Amniotic epithelial cell (primary cell): ENCODE measurements around the gene GTF2IRD1.
"Not testable (repeated sequence)": the region's sequence is repeated elsewhere in the genome, so short reads cannot be mapped to it uniquely, and the experiment has no call there.

ENCODE experiments used
- DNase-seq: peaks from one replicate; pipeline ENCODE4 v3.0.0-alpha.2; 2010; ENCODE audit warnings: low read depth

The GTF2IRD1 gene, protein sequence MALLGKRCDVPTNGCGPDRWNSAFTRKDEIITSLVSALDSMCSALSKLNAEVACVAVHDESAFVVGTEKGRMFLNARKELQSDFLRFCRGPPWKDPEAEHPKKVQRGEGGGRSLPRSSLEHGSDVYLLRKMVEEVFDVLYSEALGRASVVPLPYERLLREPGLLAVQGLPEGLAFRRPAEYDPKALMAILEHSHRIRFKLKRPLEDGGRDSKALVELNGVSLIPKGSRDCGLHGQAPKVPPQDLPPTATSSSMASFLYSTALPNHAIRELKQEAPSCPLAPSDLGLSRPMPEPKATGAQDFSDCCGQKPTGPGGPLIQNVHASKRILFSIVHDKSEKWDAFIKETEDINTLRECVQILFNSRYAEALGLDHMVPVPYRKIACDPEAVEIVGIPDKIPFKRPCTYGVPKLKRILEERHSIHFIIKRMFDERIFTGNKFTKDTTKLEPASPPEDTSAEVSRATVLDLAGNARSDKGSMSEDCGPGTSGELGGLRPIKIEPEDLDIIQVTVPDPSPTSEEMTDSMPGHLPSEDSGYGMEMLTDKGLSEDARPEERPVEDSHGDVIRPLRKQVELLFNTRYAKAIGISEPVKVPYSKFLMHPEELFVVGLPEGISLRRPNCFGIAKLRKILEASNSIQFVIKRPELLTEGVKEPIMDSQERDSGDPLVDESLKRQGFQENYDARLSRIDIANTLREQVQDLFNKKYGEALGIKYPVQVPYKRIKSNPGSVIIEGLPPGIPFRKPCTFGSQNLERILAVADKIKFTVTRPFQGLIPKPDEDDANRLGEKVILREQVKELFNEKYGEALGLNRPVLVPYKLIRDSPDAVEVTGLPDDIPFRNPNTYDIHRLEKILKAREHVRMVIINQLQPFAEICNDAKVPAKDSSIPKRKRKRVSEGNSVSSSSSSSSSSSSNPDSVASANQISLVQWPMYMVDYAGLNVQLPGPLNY

DNA sequence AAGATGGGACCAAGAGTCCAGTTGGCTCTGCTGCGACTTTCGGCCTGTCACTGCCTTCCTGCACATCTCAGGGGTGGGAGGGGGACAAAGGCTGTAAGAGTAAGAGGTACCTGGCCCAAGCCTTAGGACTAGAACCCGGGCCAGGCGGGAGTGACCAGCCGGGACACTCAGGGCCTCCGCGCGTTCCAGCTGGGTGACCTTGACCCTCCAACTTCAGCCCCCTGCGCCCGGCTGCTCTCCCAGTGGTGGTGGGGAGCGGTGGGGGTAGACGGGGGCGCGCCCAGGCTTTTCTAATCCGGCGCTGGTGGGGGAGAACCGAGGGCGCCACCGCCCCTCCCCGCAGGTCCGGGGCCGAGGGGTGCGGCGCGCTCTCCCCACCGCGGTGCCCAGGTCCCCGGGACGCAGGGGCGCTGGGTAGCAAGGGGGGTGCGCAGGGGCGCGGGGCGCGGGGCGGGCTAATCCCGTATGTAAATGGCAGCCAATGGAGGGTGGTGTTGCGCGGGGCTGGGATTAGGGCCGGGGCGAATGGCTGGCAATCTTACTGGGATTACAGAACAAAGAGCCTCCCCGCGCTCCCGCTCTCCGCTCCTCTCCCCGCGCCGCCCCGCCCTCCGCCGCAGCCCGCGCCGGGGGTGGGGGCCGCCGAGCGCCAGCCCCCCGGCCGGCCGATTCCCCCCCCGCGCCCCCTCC is at the start of gene GTF2IRD1:
TSS of gene GTF2IRD1 (plus strand) at position 585 of the 690 bp plus-strand sequence. CDS start 54,175 bp downstream, outside the sequence.
- peak; percentile 84 for DNase-seq

DNA sequence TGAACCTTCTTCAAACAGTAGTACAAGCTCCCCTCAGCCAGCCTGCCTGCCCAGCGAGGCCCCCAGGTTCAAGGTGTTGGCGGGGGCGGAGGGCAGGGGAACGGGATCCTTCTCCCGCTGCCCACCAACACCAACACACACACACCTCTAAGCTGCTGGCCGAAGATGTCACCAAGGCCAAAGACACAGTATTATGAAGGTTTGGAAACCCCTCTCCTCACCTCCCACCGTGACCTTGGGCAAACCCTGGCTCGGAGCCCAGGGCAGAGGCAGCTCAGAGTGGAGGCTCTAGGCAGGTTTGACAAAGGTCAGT is 49.4 kb upstream of the GTF2IRD1 start:
- DNase-seq, result no peak

DNA sequence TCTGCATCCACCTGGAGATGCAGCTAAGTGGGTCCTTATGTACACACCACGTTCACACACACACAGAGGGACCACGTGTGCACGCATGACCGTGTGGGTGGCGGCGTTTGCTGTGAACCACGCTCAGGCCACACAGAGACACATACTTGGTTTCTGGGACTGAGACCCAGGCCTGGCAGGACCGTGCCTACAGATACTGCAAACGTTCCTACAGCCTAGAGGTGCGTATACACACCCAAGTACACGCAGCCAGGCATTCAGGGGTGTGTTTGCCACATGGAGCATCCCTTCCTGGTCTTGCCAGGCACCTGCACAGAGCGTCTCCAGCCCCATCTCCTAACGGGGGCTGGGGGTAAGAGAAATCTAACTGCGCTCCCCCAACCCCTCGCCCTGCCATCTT is 49.0 kb upstream of the GTF2IRD1 start:
- DNase-seq, result no peak

DNA sequence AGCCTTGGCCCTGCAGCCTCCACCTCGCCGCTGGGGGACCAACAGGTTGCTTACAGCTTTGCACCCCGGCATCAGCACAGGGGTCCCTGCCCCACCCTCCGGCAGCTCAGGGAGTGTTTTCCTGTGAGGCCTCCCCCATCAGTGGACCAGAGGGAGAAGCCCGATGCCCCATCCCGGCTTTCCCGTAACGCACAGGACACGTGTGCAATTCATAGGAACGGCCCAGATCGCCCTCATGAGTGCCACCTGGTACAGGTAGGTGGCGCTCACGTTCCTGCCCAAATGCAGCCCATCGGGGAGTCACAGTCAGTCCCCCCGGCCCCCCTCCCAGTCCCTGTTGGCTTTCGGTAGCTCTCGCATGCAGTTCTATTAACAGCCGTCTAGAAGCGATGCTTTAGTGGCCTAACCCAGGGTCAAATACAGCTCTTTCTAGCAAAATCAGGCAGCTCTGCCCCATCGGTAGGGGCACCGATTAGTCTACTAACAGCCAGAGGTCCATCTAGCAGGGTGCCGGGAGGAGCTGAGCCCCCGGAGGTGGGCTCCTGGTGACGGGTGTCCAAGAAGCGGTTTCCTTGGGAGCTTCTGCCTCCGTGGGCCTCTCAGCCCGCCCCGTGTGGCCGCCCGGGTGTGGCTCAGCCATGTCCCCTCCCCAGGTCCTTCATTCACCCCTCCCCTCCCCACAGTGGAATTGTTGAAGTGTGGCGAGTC is 48.4 kb upstream of the GTF2IRD1 start:
- DNase-seq, result no peak

DNA sequence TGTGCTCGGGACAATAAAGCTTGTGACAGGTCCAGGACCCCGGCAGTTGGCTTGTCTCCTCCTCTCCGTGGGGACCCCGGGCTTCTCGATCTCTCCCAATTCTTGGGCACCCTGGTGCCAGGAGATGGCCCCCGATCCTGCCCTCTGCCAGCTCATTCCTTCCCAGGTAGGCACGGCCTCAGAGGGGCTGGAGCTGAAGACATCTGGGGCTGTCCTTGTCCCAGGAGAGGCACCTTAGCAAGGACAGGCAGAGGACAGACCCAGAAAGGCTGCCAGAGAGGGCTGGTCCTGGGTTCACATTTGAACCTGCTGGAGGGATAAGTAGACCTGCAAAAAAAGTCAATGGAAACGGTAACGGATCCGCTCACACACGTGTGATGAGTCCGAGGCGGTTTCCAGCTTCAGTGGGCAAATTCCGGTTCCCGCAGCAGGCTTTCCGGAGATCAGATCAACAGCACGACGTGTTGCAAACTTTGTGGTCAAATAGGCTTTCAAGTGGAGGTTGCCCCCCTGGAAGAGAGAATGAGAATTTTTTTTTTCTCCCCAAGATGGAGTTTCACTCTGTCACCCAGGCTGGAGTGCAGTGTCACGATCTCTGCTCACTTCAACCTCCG is 47.7 kb upstream of the GTF2IRD1 start:
- DNase-seq, result no peak

DNA sequence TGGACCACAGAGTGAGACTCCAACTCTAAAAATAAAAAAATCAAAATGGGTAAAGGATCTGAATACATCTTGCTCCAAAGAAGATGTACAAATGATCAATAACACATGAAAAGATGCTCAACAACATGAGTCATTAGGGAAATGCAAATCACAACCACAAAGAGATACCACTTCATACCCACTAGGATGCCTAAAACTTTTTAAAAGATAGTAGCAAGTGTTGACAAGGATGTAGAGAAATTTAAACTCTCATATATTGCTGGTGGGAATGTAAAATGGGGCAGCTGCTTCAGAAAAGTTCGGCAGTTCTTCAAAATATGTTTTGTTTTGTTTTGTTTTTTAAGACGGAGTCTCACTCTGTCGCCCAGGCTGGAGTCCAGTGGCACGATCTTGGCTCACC is 45.7 kb upstream of the GTF2IRD1 start:
- no peak for DNase-seq

DNA sequence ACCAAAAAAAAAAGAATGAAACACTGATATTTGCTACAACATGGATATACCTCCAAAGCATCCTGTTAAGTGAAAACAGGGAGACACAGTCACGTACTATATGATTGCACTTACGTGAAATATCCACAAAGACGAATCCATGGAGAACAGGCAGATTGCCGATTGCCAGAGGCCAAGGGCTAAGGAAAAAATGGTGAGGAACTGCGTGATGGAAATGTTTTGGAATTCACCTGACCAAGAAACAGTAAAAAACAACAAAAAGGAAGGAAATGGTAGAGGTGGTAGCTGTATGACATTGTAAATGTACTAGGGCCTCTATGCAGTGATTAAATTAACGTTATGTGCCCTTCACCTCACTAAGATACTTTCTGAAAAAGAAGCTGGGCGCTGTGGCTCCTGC is 44.1 kb upstream of the GTF2IRD1 start:
- DNase-seq, result no peak

DNA sequence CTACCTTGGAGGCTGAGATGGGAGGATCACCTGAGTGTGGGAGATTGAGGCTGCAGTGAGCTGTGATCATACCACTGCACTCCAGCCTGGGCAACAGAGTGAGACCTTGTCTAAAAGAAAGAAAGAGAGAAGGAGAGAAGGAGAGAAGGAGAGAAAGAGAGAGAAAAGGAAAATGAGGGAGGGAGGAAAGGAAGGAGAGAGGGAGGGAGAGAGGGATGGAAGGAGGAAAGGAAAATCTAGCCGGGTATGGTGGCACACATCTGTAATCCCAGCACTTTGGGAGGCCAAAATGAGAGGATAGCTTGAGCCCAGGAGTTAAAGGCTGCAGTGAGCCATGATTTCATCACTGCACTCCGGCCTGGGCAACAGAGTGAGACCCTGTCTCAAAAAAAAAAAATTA is 42.9 kb upstream of the GTF2IRD1 start:
- no peak for DNase-seq

DNA sequence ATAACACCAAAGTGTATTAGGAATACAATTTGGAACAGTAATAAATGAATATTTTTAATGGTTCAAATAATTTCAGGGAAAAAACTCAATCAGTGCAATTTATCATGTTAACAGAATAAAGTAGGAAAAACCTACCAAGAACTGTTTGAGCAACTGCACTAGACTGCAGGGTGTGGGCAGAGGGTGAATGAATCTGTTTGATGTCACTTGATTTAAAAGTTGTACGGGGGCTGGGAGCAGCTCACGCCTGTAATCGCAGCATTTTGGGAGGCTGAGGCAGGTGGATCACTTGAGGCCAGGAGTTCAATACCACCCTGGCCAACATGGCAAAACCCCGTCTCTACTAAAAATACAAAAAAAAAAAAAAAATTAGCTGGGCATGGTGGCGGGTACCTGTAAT is 42.1 kb upstream of the GTF2IRD1 start:
- DNase-seq, result not testable (repeated sequence)

DNA sequence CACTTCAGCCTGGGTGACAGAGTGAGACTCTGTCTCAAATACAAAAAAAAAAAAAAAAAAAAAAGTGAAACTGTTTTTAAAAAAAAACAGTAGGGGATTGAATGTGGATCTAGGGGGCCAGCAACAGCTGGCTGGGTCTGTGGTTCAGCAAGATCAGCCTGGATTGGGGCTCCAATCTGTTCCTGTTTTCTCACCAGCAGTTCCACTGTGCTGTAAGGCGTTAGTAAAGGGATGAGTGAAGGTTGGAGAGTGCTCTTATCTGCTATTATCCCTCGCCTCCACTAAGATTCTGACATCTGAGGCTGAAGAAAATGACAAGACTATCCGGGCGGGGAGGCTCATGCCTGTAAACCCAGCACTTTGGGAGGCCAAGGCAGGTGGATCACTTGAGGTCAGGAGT is 41.6 kb upstream of the GTF2IRD1 start:
- no peak for DNase-seq

DNA sequence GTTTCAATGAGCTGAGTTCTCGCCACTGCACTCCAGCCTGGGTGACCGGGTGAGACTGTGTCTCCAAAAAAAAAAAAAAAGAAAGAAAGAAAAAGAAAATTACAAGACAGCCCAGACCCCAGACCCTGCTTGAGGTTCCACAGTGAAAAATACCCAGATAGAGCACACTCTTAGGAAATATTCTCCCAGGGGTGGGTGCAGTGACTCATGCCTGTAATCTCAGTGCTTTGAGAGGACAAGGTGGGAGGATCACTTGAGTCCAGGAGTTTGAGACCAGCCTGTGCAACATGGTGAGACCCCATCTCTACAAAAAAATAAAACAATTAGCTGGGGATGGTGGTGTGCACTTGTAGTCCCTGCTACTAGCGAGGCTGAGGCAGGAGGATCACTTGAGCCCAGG is 41.1 kb upstream of the GTF2IRD1 start:
- DNase-seq, result peak; percentile 64

DNA sequence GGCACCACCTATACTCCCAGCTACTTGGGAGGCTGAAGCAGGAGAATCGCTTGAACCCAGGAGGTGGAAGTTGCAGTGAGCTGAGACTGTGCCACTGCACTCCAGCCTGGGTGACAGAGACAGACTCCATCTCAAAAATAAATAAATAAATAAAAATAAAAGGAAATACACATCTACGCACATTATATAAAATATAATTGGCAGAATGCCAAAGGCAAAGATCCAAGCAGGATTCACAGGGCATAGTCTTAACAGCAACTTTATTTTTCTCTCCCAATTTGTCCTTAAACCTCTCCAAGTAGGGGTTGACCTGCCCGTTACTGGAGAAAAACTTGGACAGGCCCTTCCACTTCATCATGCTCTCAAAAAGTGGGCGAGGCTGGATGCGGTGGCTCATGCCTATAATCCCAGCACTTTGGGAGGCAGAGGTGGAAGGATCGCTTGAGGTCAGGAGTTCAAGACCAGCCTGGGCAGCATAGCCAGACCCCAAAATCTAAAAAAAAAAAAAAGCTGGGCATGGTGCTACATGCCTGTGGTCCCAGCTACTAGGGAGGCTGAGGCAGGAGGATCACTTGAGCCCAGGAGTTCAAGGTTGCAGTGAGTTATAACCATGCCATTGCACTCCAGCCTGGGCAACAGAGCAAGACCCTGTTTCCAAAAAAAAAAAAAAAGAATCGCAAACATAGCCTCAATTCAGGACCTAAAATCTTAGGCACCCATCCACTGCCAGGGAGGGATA is 38.9 kb upstream of the GTF2IRD1 start:
- DNase-seq, result not testable (repeated sequence)

DNA sequence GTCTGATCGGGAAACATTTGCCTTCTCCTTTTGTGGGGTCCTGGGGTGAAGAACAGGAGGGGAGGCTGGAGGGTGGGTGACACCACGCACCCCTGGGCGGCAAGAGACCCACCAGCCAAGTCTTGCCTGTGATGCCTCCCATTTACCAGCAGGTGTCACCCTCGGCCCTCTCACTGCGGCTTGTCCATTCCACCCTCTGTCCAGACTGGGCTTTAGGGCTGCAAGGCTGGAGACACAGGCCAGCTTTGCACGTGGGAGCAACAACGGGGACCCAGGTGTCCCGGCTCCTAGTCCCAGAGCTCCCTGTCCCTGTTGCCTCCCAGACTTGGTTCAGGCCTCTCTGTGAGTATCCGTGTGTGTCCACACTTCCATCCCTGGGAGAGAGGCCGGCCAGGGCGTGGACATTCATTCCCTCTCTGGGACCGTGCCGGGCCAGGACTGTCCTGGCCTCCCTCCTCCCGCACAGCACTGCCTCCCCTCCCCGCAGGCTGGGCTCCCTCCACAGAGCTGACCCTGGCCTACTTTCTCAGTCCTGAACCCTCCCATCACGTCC is 36.2 kb upstream of the GTF2IRD1 start:
- peak; percentile 47 for DNase-seq

DNA sequence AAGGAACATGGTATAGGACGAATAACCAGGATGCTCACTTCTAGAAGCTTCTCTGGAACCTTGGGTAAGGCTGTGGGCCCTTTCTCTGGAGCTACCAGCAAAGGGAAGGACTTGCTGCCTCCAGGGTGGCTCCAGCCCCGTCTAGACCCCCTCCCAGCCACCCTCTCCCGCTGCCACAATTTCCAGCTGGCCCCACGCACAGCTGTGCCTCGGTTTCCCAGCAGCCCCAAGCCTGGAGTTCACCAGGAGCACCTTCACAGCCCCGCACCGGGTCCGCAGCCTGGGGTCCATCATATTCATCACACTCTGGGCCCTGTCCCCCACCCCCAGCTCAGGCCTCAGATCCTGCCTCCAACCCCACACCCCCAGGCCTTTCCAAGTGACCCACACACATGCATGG is 35.6 kb upstream of the GTF2IRD1 start:
- no peak for DNase-seq

DNA sequence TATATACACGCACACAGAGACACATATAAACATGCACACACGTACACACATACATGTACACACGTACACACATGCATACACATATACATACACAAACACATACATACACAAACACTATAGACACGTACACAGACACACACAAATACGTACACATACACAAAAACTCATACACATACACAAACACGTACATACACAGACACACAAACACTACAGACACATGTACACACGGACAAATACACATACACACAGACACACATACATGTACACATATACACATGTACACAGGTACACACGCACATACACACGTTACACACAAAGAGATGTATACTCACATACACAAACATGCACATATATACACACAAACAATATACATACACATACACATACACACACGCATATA is 35.2 kb upstream of the GTF2IRD1 start:
- DNase-seq, result no peak

DNA sequence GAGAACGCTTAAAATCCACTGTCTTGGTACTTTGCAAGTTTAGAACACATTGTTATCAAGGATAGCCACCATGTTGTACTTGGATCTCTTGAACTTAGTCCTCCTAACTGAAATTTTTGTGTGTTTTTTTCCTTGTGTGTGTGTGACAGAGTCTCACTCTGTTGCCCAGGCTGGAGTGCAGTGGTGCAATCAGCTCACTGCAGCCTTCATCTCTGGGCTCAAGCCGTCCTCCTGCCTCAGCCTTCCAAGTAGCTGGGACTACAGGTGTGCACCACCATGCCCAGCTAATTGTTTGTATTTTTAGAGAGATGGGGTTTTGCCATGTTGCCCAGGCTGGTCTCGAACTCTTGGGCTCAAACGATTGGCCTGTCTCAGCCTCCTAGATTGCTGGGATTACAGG is 34.5 kb upstream of the GTF2IRD1 start:
- not testable (repeated sequence) for DNase-seq

DNA sequence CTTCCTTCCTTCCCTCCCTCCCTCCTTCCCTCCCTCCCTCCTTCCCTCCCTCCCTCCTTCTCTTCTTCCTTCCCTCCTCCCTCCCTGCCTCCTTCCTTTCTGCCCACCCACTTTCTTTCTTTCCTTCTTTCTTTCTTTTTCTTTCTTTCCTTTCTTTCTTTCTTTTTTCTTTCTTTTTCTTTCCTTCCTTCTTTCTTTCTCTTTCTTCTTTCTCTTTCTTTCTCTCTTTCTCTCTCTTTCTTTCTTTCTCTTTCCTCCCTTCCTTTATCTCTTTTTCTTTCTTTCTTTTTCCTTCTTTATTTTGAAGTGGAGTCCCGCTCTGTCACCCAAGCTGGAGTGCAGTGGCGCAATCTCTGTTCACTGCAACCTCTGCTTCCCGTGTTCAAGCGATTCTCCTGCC is 33.7 kb upstream of the GTF2IRD1 start:
- no peak for DNase-seq

DNA sequence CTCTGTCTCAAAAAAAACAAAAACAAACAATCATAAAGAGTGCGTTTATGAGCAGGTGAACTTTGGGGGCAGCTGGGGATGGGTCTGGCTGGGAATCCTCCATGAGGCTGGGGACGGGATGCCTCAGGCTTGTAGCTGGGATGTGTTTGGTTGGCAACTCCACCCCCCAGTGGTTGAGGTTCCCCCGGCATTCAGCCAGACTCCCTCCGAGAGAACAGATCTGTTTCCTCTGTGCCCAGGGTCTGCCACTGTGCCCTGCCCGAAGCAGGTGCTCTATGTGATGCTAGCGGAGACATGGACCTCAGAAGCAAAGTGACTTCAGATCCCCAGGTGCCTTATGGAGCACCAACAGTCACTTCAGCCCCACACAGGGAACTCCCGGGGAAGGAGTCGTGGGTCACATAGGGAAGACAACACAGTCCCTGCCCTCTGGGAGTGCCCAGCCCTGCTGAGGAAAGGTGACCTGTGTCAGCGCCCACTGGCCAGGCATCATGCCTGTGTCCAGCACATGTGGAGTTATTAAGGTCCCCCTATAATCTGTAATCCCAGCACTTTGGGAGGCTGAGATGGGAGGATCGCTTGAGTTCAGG is 29.3 kb upstream of the GTF2IRD1 start:
- no peak for DNase-seq

DNA sequence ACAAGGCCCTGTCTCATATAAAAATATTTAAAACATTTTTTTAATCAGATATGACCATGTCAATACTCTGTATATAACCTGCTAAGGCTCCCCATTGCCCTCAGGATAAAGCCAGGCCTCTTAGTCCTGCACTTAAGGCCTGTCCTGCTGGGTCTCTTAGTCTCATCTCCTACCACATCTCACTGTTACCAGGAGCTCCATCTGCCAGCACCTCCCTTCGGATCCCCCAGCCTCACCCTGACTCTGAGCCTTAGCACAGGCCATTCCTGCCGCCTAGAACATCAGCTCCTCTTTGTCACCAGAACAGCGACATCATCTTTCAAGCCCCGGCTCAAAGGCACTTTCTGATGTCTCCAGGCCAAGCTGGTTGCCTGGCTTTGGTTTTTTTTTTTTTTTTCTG is 25.7 kb upstream of the GTF2IRD1 start:
- DNase-seq, result no peak

DNA sequence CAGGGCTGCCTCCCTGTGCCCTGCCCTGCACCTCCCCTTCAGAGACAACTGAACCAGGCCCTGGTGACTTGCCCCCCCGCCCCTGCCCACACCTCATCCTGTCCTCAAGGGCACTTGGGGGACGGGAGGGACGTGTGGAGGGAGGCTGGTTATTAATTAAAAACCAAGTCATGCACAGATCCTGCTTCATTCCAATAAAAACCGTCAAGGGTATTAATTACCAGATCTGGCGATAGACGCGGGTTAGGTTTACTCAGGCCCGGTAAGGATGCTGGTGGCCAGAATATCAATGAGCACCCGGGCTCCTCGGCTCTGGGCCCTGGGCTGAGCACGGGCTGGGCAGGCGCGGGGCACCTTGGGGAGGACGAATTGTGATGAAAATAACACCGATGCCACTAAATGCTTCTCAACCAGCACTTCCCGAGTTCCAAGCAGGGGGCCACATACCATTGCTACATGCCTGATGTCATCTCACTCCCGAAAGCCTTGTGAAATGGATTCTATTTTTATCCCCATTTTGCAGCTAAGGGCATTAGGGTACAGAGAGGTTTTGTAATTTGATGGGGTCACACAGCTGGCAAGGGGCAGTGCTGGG is 24.5 kb upstream of the GTF2IRD1 start:
- peak; percentile 76 for DNase-seq
